HG03139 (cell line): ENCODE measurements around the gene CTDSPL.
"Not testable (repeated sequence)": the region's sequence is repeated elsewhere in the genome, so short reads cannot be mapped to it uniquely, and the experiment has no call there.

Experiments
- ATAC-seq: cut with Tn5 transposase; IDR thresholded peaks from one replicate; pipeline ENCODE4 v1.9.1; 2021; ENCODE audit not compliant: unreplicated experiment

The CTDSPL gene

GRCh38 chr3:37861620-37862041, at the start of gene CTDSPL:
Gene CTDSPL (plus strand): TSS chr3:37861880. CDS start chr3:37862200, 320 bp downstream.
- no peak for ATAC-seq

- ATAC-seq: no peak
These were observed 49.2 kb upstream of the CTDSPL start for GRCh38 chr3:37812499-37812896.

GRCh38 chr3:37813403-37813802, 48.3 kb upstream of the CTDSPL start:
- no peak for ATAC-seq

DNA sequence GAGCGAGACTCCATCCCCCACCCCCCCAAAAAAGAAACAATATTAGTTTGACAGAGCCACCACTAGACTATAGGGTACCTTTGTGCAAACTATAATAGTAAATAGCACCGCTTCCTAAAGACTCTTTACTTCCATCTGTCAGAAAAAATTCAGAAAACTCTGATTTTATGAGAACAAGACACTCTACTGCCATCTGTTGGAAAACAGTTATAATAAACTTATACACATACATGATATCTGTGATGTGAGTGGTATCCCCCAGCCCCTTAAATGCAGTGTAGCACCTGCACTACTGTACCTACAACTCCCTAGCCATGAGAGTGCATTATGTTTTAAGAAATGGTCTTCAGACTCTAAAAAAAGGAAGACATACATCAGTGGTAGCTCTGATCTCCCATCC, 47.1 kb upstream of the CTDSPL start:
- no peak for ATAC-seq

DNA sequence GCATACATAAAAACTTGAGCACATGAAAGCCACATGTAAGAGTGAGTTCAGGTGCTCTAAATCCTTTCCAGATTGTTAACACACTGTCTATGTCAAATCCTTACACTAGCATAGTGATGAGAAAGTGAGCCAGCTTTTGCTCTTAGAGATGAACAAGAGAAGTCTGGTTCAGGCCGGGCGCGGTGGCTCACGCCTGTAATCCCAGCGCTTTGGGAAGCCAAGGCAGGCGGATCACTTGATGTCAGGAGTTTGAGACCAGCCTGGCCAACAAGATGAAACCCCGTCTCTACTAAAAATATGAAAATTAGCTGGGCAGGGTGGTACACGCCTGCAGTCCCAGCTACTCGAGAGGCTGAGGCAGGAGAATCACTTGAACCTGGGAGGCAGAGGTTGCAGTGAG, 46.5 kb upstream of the CTDSPL start:
- ATAC-seq: not testable (repeated sequence)

DNA sequence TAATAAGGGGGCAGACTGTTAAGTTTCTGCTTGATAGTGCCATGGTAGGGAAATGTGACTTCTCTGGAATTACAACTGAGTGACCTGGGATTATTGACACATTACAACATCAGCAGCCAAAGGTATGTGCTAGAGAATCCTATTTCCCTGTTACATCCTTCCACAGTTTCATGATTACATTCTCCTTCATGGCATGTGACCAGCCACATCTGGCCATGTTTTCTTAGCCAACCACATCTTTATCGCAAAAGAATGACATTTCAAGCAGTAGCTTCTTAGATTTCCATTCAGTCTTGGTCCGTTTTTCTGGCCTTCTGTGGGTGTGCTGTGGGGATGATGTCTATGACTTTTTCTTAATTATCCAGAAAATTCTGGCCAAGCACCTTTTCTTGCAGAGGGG, 45.4 kb upstream of the CTDSPL start:
- no peak for ATAC-seq

GRCh38 chr3:37819591-37819990, 42.1 kb upstream of the CTDSPL start:
- ATAC-seq: no peak

- no peak for ATAC-seq
These were observed 41.4 kb upstream of the CTDSPL start for GRCh38 chr3:37820286-37820685.

- no peak for ATAC-seq
These were observed 38.5 kb upstream of the CTDSPL start for GRCh38 chr3:37823189-37823588.

DNA sequence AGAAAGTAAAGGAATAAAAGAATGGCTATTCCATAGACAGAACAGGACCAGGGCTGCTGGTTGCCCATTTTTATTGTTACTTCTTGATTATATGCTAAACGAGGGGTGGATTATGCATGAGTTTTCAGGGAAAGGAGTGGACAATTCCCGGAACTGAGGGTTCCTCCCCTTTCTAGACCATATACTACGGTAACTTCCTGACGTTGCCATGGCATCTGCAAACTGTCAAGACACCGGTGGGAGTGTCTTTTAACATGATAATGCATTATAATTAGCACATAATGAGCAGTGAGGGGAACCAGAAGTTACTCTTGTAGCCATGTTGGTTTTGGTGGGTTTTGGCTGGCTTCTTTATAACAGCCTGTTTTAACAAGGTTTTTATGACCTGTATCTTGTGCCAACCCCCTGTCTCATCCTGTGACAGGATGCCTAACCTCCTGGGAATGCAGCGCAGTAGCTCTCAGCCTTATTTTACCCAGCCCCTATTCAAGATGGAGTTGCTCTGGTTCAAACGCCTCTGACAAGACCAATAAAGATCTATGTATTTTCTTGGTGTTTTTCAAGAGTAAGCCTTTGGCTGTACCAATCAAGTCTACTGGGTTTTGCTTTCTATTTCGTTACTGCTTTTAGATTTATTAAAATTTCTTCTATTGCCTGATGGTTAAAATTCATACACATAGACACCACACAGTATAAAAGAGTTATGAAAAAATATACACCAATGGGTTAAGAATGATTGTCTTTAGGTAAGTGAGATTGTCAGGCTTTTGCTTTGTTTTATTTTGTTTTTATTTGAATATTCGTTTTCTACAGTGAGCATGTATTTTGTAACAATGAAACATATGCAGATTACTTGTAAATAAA, 37.4 kb upstream of the CTDSPL start:
- no peak for ATAC-seq

DNA sequence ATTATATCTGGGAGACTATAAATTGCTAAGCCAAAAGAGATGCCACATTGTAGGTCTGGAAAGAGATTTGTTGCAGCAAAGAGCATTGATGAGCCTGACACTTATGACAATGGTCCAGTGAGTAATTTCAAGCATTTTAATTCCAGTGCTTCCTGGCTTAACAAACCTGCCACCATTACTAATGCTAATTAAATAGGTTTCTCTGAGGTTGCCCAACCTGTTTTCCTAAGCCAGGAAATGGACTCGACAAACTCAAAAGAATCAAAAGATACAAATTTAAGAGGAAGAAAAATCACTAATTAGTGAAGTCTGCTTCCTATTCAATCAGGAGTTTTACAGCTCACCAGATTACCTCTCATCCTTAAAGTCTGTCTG, 36.7 kb upstream of the CTDSPL start:
- no peak for ATAC-seq

DNA sequence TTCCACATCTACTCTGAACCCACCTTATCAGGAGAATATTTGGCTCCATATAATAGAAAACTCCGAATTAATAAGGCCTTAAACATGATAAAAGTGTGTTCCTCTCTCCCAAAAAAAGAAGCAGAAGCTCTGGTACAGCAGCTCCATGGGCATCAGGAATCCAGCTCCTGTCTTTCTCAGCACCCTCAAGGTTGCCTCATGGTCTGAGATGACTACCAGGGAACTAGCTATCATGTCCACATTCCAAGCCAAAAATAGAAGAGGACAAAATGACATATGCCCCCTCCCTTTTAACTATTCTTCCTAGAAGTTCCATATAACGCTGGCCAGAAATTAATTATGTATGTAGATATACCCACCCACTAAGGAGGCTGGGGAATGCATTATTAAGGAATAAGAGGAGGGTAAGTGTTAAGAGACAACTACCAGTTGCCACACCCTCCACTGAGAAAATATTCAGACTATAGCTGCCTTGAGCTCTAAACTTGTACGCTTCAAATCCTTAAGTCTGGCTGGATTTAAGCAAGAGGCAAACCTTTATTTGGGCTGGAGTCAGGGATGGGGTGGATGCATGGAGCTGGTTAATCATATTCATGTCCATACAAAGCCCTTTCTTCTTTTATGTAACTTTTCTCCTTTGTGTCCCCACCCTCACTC, 35.8 kb upstream of the CTDSPL start:
- no peak for ATAC-seq

- ATAC-seq: no peak
These were observed 35.2 kb upstream of the CTDSPL start for GRCh38 chr3:37826502-37826901.

- no peak for ATAC-seq
These were observed 34.7 kb upstream of the CTDSPL start for GRCh38 chr3:37826933-37827332.

GRCh38 chr3:37832480-37832879, 29.2 kb upstream of the CTDSPL start:
- no peak for ATAC-seq

DNA sequence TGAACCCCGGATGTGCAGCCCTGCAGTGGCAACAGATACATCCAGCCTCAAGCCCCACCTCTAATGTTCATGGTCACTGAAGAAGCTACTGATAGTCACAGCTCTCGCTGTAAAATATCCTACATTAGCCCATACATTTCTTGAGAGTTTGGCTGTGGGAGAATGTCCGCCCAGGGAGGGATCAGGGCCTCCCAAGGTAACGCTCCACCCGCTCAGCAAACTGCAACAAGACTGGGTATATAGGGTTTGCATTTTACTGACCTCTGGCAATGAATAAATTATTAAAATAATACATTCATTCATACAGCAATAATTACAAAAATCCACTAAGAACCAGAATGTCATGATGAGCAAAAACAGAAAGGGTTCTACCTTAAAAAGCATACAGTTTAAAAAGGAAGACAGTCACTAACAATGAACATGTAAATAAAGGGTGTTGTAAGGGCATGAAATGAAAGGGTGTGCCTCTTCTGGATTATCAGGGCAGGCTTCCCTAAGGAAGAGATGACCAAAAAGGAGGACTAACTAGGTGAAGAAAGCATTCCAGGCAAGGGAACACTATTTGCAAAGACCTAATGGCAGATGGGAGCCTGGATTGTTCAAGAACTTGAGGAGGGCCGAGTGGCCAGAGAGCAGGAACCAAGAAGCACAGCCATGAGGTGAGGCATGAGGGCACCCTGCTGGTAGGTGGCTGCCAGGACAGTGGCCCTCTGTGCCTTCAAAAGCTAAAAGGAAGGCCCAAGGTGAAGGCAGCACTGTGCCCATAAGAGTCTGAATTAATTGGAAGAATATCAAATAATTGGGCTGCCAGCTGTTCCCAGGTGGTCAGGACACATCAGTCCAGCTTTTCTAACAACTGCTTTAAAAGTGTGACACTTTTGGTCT, 28.1 kb upstream of the CTDSPL start:
- no peak for ATAC-seq

- ATAC-seq: no peak
These were observed 25.1 kb upstream of the CTDSPL start for GRCh38 chr3:37836589-37836988.

DNA sequence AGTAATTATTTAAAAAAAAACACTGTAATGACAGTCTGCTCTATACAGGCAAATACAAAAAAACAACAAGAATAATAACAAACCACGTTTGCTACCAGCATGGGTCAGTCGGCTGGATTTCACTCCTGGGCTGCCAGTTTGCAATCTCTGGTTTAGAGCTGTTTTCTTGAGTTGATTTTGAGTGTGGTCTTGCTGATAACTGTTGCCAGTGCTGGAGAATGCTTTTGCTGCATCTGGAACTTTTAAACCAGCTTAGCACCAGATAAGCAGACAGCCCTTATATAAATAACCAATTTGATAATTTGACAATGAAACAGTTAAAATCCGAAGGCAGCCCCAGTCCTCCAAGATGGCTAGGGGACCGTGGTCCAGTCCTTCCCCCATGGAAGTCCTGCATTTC, 14.0 kb upstream of the CTDSPL start:
- no peak for ATAC-seq

GRCh38 chr3:37849146-37849923, 12.3 kb upstream of the CTDSPL start:
- ATAC-seq: no peak

DNA sequence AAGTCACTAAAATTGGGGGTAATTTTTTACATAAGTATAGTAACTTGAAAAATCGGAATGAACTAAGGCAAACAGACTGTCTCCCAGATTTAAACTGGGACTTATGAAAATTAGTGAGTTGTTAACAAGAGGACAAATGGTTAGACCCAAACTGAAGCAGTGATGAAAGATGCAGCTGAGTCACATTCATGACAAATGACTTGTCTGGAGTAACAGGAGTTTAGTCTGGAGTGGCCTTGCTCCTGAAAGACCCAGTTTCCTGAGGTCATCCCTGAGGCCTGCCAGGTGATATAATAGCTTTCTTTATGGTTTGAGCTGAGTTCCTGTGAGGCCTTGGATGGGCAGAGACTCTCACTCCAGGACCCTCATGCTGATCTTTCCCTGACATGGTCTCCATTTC, 9.6 kb upstream of the CTDSPL start:
- ATAC-seq: no peak

- ATAC-seq: no peak
These were observed 8.9 kb upstream of the CTDSPL start for GRCh38 chr3:37852771-37853170.
